Activated CD8-positive, alpha-beta memory T cell treated with anti-CD3 and anti-CD28 coated beads, Interleukin-2, amount 50 U/mL, for 1 hour (primary cell): ENCODE data around the gene STXBP6.

Experiments
- DNase-seq: peaks from one replicate; pipeline ENCODE4 v3.0.0-alpha.2; 2020; ENCODE audit errors: extremely low read depth

Gene STXBP6

GRCh38 chr14:24915958-24916595, 133.9 kb downstream of the STXBP6 start:
- DNase-seq: no peak

DNA sequence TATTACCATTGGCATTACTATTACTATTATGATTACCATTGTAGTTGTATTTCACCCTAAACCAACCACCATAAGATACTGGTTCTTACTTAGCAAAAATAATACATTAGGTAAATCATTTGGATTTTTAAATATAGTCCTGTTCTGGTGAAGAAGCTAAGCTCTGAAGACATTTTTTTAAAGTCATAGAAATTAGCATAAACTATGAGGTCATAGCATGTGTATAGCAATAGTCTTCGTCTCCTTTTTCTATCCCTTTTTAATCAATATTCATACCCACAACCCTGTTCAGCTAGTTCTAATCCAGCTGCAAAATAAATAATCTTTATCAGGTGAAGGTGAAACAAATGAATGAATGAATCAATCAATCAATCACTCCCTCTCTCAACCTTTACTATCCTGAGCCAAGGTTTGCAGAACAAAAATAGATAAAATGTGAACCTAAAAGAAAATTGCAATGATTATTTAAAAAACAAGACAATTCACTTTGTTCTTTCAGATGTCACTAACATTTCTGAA, 134.5 kb downstream of the STXBP6 start:
- DNase-seq: no peak

DNA sequence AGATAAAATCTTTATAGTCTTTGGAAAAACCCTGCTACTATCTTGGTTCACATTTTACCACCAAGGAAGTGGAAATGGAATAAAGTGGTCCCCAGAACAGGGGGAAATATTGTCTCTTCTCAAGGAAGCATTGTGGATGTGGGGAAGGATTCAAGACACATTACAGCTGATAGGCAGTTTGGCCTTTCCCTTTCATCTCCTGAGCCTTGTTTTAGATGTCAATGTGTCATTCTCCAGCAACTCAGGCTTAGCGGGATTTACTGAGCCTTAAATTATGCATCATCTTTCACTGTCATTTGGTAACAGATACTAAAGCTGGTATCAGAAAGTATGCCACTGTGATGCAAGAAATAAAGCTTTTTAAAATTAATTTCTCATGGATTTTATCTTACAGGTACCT, 136.2 kb downstream of the STXBP6 start:
- DNase-seq: no peak

DNA sequence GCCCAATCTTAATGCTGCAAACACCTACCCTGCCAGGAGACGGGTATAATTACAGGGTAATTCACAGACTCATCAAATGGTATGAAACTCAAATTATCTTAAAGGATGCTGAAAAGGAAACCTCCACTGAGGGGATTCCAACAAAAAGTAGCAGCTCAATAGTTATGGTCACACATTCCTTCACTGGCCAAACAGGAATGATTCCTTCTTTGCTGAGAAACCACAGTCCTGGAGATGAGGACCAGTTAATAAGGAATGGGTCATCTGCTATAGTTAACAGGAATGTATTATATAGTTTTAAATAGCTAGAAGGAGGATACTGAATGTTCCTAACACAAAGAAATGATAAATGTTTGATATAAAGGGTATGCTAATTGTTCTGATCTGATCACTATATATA, 136.9 kb downstream of the STXBP6 start:
- DNase-seq: no peak

GRCh38 chr14:24911324-24912109, 138.4 kb downstream of the STXBP6 start:
- no peak for DNase-seq

- DNase-seq: no peak
These were observed 139.4 kb downstream of the STXBP6 start for GRCh38 chr14:24910408-24910986.

GRCh38 chr14:24909523-24910302, 140.2 kb downstream of the STXBP6 start:
- DNase-seq: no peak

- no peak for DNase-seq
These were observed 141.2 kb downstream of the STXBP6 start for GRCh38 chr14:24908592-24909236.

DNA sequence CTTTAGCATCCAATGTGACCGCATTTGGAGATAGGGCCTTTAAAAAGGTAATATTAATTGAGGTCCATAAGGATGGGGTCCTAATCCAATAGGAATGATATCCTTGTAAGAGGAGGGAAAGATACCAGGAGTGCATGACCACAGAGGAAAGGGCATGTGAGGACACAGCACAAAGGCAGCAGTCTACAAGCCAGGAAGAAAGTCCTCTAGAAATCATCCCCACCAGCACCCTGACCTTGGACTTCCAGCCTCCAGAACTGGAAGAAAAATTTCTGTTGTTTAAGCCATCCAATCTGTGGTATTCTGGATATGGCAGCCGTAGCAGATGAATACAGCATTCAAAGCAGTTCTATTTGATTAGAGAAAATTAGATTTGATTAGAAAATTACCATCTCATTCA, 145.4 kb downstream of the STXBP6 start:
- no peak for DNase-seq

GRCh38 chr14:24903337-24903736, 146.6 kb downstream of the STXBP6 start:
- no peak for DNase-seq

- DNase-seq: no peak
These were observed 149.5 kb downstream of the STXBP6 start for GRCh38 chr14:24900269-24901100.

GRCh38 chr14:24897793-24898192, 152.2 kb downstream of the STXBP6 start:
- DNase-seq: no peak

GRCh38 chr14:24895622-24896021, 154.3 kb downstream of the STXBP6 start:
- DNase-seq: no peak

- no peak for DNase-seq
These were observed 154.7 kb downstream of the STXBP6 start for GRCh38 chr14:24895243-24895583.

- no peak for DNase-seq
These were observed 155.2 kb downstream of the STXBP6 start for GRCh38 chr14:24894583-24895242.

DNA sequence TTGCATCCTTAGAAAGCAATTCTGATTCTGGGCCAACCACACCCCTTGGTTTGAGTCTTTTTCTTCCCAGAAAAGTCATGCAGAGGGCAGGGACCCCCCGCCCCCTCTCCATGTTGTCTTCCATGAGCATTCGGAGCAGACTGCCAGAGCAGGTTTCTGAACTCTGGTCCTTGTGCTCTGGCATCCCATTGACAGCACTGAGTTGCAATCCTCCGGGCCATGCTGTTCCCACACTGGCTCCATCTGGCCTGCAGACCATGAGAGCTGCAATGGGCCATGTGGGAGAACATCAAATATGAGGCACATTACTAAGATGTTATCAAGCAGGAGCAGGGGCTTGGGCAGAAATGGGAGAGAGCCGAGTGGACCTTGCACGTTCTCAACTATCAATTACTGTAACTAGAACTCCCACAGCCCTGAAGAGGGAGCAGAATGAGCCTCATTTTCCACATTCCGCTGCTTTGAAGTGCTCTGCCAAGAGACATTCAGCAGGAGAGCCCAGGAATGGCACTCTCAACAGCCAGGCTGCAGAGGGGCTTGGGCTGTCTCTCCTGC, 157.4 kb downstream of the STXBP6 start:
- DNase-seq: no peak

GRCh38 chr14:24891987-24892496, 157.9 kb downstream of the STXBP6 start:
- DNase-seq: no peak

- DNase-seq: no peak
These were observed 159.2 kb downstream of the STXBP6 start for GRCh38 chr14:24890716-24891115.

DNA sequence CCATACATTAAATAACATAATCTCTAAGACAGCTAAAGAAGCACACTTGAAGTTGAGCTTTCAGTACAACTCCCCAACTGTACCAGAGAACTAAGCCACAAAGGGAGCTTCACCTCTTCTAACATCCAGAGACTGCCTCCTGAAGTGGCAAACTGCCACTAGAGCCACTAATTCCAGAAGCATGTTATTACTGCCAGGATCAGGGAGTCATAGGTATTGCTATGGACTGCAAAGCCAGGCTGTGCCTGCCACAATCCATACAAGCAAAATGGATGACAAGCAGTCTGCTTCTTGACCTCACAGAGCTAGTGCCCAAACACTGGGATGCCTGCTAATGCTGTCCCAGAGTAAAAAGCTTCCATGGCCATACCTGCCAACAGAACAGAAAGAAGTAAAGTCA, 160.1 kb downstream of the STXBP6 start:
- DNase-seq: no peak

DNA sequence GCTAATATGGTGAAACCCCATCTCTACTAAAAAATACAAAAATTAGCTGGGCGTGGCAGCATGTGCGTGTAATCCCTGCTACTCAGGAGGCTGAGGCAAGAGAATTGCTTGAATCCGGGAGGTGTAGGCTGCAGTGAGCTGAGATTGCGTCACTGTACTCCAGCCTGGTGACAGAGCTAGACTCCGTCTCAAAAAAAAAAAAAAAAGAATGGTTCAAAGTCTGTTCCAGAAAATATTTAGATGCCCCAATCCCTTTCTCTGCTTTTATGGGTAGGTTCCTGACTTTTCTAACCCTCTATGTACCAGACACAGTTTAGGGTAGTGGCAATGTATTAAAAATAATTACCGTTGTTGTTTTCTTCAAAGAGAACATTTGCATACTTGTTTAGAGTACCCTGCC, 161.4 kb downstream of the STXBP6 start:
- no peak for DNase-seq
